ENCODE data around the gene ITFG1. TPM values are rescaled to one million over a fixed set of nuclear protein-coding genes. Genes with fewer than 3 reads are reported as not detected.

Gene ITFG1
- total and polyA plus RNA-seq, 2 donors from 2014 or later: 63.7 to 69.7 TPM

GRCh38 chr16:47458331-47458730 is 2.5 kb downstream of the ITFG1 start:
- peaks cover 2 to 11% (median 8%) of the 10 kb centered on the region in 3 donors for H3K36me3 ChIP-seq (ENCODE audit: control insufficient read depth in 2 of 3, insufficient read depth in 3 of 3, low read length in 3 of 3)
- H3K9me3 ChIP-seq (ENCODE audit: control insufficient read depth in 2 of 3, insufficient read depth in 1 of 3, low read length in 3 of 3): no peaks in the 10 kb centered on the region
- FAIRE-seq (no peak), DNase-seq (no peak)
- intact Hi-C loops (cut with DNase I): no loop called here
- TF ChIP-seq CTCF (IDR thresholded peaks at IDR 0.05; ENCODE audit: borderline replicate concordance, extremely low read depth, insufficient read depth): no peak
- no peak overlapping the region for H3K27ac ChIP-seq (ENCODE audit: low read depth in 2 of 2, low read length in 2 of 2)
- no peak overlapping the region for H3K9ac ChIP-seq (ENCODE audit: low read length in 3 of 3)
- H3K4me3 ChIP-seq (ENCODE audit: low read length in 3 of 3): no peak overlapping the region
- H3K4me1 ChIP-seq (ENCODE audit: control insufficient read depth in 2 of 3, insufficient read depth in 2 of 3, low read depth in 1 of 3, low read length in 3 of 3): peaks cover 9 to 16% (median 13%) of the 10 kb centered on the region in 3 donors
- no peaks in the 10 kb centered on the region for H3K27me3 ChIP-seq (ENCODE audit: control insufficient read depth, insufficient read depth, low read length)

- H3K27ac ChIP-seq (ENCODE audit: low read depth in 2 of 2, low read length in 2 of 2): no peak overlapping the region
- H3K9ac ChIP-seq (ENCODE audit: low read length in 3 of 3): no peak overlapping the region
- no peaks in the 10 kb centered on the region for H3K9me3 ChIP-seq (ENCODE audit: control insufficient read depth in 2 of 3, insufficient read depth in 1 of 3, low read length in 3 of 3)
- no peaks in the 10 kb centered on the region for H3K4me1 ChIP-seq (ENCODE audit: control insufficient read depth in 2 of 3, insufficient read depth in 2 of 3, low read depth in 1 of 3, low read length in 3 of 3)
- no peaks in the 10 kb centered on the region for H3K27me3 ChIP-seq (ENCODE audit: control insufficient read depth, insufficient read depth, low read length)
- no peak overlapping the region for H3K4me3 ChIP-seq (ENCODE audit: low read length in 3 of 3)
- TF ChIP-seq CTCF (IDR thresholded peaks at IDR 0.05; ENCODE audit: borderline replicate concordance, extremely low read depth, insufficient read depth): no peak
- H3K36me3 ChIP-seq (ENCODE audit: control insufficient read depth in 2 of 3, insufficient read depth in 3 of 3, low read length in 3 of 3): peaks cover 2 to 30% (median 11%) of the 10 kb centered on the region in 3 donors
- no peak for FAIRE-seq
- DNase-seq: no peak
- intact Hi-C loops (cut with DNase I): no loop called here
These were observed 11.1 kb downstream of the ITFG1 start for GRCh38 chr16:47449788-47450187.

- FAIRE-seq (no peak), DNase-seq (no peak)
- no peak overlapping the region for H3K27ac ChIP-seq (ENCODE audit: low read depth in 2 of 2, low read length in 2 of 2)
- H3K36me3 ChIP-seq (ENCODE audit: control insufficient read depth in 2 of 3, insufficient read depth in 3 of 3, low read length in 3 of 3): peaks cover 0 to 30% (median 9%) of the 10 kb centered on the region in 3 donors
- H3K9me3 ChIP-seq (ENCODE audit: control insufficient read depth in 2 of 3, insufficient read depth in 1 of 3, low read length in 3 of 3): no peaks in the 10 kb centered on the region
- TF ChIP-seq CTCF (IDR thresholded peaks at IDR 0.05; ENCODE audit: borderline replicate concordance, extremely low read depth, insufficient read depth): no peak
- H3K27me3 ChIP-seq (ENCODE audit: control insufficient read depth, insufficient read depth, low read length): no peaks in the 10 kb centered on the region
- no peak overlapping the region for H3K4me3 ChIP-seq (ENCODE audit: low read length in 3 of 3)
- no peaks in the 10 kb centered on the region for H3K4me1 ChIP-seq (ENCODE audit: control insufficient read depth in 2 of 3, insufficient read depth in 2 of 3, low read depth in 1 of 3, low read length in 3 of 3)
- intact Hi-C loops (cut with DNase I): no loop called here
- H3K9ac ChIP-seq (ENCODE audit: low read length in 3 of 3): no peak overlapping the region
These were observed 11.9 kb downstream of the ITFG1 start for GRCh38 chr16:47448830-47449575.

All from kidney (tissue), 14 donors.